ENCODE measurements around the gene ACAP3.
A peak's percentile ranks its signal among the peaks of the same experiment; 100 is the strongest.
"Not testable (repeated sequence)": the region's sequence is repeated elsewhere in the genome, so short reads cannot be mapped to it uniquely, and the experiment has no call there.

Gene ACAP3

GRCh38 chr1:1250786-1251284, 56.9 kb downstream of the ACAP3 start:
- peak; percentile 81 for DNase-seq (ENCODE audit: low read depth)
- peak overlapping the region; percentile 26 for H3K4me3 ChIP-seq (ENCODE audit: low read depth, low read length)
- no peak for TF ChIP-seq CTCF (IDR thresholded peaks at IDR 0.05; ENCODE audit: insufficient read depth, low read depth, low read length, missing control alignments)

- not testable (repeated sequence) for DNase-seq (ENCODE audit: low read depth); H3K4me3 ChIP-seq (ENCODE audit: low read depth, low read length)
Measured at GRCh38 chr1:1248009-1248913, 59.5 kb downstream of the ACAP3 start.

- H3K4me3 ChIP-seq (ENCODE audit: low read depth, low read length): no peak overlapping the region
- TF ChIP-seq CTCF (IDR thresholded peaks at IDR 0.05; ENCODE audit: insufficient read depth, low read depth, low read length, missing control alignments): no peak
- DNase-seq (ENCODE audit: low read depth): no peak
Measured at GRCh38 chr1:1247341-1247913, 60.3 kb downstream of the ACAP3 start.

GRCh38 chr1:1246577-1247340, 61.0 kb downstream of the ACAP3 start, which contains the start of gene C1QTNF12:
Gene C1QTNF12, minus strand, starts transcription at chr1:1246722. Its CDS starts 32 bp downstream, at chr1:1246690.
- no peak for DNase-seq (ENCODE audit: low read depth)
- H3K4me3 ChIP-seq (ENCODE audit: low read depth, low read length): no peak within 1 kb of the TSS
- TF ChIP-seq CTCF (IDR thresholded peaks at IDR 0.05; ENCODE audit: insufficient read depth, low read depth, low read length, missing control alignments): no peak

GRCh38 chr1:1245817-1246576, 61.7 kb downstream of the ACAP3 start:
- H3K4me3 ChIP-seq (ENCODE audit: low read depth, low read length): no peak overlapping the region
- no peak for DNase-seq (ENCODE audit: low read depth)
- TF ChIP-seq CTCF (IDR thresholded peaks at IDR 0.05; ENCODE audit: insufficient read depth, low read depth, low read length, missing control alignments): no peak

GRCh38 chr1:1245178-1245816, 62.4 kb downstream of the ACAP3 start:
- DNase-seq (ENCODE audit: low read depth): no peak
- no peak overlapping the region for H3K4me3 ChIP-seq (ENCODE audit: low read depth, low read length)
- TF ChIP-seq CTCF (IDR thresholded peaks at IDR 0.05; ENCODE audit: insufficient read depth, low read depth, low read length, missing control alignments): no peak

All from GM12865 (cell line).